Raji (cell line): Measurements from ENCODE around the gene SPTSSA.

Source experiments
- POLR2A ChIP-seq: IDR thresholded peaks from 2 replicates; pipeline ENCODE4 v1.6.1; 2011; ENCODE audit warnings: low read depth, low read length, control low read depth; ENCODE audit not compliant: insufficient read depth

SPTSSA gene

DNA sequence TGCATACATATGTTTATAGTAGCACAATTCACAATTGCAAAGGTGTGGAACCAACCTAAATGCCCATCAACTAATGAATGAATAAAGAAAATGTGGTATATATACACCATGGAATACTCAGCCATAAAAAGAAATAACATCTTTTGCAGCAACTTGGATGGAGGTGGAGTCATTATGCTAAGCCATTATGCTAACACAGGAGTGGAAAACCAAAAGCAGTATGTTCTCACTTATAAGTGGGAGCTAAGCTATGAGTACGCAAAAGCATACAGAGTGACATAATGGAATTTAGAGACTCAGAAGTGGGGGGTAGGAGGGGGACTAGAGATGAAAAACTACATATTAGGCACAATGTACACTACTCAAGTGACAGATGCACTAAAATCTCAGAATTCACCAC, 16.2 kb upstream of the SPTSSA start:
- no peak for TF ChIP-seq POLR2A

DNA sequence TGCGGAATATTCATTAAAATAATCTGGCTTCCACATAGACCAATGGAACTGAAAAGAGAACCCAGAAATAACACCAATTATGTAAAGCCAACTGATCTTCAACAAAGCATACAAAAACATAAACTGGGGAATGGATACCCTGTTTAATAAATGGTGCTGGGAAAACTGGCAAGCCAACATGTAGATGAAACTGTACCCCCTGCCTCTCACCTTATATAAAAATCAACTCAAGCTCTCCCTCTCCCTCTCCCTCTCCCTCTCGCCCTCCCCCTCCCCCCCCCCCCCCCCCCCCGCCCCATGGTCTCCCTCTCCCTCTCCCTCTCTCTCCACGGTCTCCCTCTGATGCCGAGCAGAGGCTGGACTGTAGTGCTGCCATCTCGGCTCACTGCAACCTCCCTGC, 13.1 kb upstream of the SPTSSA start:
- no peak for TF ChIP-seq POLR2A

DNA sequence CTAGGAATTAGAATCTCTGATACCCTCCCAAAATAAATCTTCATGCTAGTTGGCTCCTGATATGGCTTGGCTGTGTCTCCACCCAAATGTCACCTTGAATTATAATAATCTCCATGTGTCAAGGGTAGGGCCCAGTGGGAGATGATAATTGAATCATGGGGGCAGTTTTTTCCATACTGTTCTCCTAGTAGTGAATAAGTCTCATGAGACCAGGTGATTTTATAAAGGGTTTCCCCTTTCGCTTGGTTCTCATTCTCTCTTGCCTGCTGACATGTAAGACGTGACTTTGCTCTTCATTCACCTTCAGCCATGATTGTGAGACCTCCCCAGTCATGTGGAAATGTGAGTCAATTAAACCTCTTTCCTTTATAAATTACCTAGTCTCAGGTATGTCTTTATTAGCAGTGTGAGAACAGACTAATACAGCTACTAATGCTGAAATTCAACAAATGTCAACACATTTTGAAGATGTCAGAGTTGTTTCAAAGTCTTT, 12.2 kb upstream of the SPTSSA start:
- TF ChIP-seq POLR2A: no peak

DNA sequence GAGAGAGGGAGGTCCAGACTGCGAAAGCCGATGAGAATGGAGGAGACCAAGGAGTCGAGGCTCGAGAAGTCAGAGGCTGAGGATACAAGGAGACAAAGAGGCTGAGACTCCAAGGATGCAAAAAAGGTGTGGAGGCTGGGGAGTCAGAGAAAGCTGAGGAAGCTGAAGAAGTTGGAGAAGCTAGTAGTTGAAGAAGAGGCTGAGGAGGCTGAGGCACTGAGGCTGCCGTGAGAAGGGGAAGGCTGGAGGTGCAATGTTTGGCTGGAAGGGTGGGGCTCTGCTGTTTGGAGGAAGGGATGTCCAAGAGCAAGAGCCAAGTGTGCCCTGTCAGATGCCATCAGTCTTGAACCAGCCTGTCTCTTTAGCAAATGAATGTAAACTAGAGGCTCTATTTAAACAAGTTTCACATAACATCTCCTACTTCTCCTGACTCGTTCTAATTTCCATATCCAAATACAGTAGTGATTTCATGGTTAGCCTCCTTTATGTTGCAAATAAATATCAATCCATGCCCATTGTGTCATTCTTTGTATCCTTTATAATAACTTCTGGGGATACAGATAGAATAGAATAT, 10.8 kb upstream of the SPTSSA start:
- TF ChIP-seq POLR2A: no peak

DNA sequence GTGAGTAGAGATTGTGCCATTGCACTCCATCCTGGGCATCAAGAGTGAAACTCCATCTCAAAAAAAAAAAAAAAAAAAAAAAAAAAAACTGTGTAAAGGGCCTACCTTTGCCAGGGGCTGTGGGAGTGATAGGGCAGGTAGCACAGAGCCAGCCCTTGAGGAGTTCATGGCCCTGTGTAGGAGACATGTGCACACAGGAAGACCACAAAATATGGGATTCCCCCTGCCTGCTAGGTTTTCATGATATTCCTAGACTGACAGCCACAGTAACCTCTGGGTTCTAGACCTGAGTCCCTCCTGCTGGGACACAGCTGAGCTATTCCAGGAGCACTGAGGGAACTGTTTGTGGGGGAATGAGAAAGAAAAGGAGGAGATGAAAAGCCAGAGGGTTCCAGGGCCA, 8.3 kb upstream of the SPTSSA start:
- TF ChIP-seq POLR2A: no peak

DNA sequence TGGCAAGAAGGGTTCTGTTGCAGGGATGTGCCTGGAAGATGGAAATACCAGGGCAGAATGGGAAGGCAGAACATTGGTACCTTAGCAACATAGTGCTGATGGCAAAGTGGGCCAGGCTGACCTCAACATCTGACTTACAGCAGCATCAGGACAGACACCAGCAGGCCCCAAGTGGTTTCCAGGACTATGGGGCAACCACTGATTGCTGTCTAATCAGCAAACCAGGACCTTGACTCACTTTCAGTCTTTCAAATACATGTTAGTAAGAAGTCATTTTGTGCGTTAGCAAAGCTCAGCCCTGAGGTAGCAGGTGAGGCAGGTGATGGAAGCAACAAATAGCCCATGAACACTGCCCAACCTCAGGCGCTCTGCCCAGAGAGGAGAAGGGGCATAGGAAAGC, 4.7 kb upstream of the SPTSSA start:
- TF ChIP-seq POLR2A: no peak

DNA sequence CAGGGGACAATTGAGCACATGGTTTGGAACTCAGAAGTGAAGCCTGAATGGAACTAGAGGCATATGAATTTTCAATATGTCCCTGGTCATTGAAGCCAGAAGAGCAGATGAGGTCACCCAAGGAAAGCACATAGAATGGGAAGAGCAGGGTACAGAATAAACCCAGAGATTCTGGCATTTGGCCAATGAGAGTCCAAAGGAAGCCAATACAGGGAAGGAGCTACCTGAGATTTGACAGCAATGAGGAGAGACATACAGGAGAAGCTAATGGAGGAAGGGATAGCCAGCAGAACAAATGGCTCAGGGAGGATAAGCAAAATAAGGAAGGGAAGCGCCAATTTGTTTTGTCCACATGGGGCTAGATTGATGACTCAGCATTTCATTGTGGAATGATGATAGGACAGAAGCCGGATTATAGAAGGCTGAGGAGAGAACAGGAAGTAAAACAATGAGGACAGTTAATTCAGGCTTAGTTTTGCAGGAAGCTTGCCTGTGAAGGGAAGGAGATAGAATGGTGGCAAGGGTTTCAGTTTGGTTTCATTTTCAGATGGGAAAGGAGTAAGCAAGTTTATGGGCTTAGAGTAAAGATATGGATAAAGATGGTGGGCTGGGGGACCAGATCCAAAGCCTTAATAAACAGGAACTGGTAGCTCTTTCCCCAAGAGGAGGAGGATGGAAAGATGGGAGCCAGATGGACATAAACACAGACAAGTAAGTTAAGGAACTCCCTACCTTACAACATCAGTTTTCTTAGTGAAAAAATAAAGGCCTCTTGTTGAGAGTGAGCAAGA, 3.2 kb upstream of the SPTSSA start:
- no peak for TF ChIP-seq POLR2A

DNA sequence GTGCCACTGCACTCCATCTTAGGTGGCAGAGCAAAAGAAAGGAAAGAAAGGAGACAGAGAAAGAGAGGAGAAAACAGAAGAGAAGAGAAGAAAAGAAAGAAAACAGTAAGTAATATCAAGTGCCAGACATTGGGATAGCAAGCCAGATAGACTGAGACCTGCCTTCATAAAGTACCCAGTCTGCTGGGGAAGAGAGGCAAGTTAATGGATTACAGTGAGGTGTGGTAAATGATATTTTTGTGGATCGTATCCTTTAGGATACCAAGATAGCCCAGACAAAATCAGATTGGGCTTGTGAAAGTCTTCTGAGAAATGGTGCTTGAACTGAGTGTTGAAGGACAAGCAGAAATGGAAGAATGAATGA, 1.5 kb upstream of the SPTSSA start:
- TF ChIP-seq POLR2A: no peak

DNA sequence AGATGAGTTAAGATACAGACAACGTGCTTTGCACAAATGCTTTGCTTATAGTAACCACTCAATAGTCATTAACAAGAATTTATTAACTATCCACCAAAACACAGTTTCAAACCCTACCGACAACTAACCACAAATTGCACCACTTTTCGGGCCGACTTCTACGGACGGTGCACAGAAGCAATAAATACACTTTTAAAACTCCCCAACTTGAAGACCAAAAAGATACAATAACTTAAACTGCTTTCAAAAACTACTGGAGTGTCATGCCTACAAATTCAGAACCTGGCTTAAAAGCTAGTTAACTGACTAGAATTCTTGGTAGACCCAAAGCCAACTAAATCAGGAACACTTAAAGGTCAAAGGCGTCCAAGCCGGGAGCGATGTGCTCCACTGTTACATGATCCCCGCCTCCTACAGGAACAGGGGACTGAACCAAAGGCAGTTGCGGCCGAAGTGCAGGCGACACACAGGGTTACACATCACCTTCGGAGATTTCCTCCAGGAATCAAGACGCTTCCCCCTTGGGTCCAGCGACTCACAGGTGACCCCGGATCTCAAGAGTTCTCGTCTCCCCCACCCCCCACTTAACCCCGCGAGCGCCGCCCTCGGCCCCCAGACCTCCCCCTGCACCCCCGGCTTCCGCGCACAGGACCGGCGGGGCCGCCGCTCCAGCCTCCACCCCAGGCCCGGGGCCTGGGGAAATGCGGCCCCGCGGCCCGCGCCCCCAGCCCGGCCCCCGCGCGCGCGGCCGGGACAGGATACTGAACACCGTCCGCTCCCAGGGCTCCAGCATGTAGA, 507 bp downstream of the SPTSSA start:
- TF ChIP-seq POLR2A: no peak

DNA sequence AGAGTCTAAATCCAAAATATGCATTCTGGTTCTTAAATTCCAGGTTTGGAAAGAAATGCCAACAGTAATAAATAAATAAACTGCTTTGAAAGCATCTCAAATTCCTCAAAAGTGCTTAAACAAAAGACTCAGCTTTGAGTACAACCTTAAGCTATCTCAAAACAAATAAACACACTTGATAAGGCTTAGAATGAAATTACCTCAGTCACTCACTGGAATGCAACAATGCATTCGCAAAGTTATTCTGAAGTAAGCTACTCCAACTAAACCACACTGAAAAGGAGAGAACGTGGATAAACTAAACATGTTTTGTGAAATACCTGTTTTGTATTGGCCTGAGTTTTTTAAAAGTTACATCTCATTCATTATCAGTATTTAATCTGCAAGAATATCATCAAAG, 1.2 kb downstream of the SPTSSA start:
- no peak for TF ChIP-seq POLR2A

DNA sequence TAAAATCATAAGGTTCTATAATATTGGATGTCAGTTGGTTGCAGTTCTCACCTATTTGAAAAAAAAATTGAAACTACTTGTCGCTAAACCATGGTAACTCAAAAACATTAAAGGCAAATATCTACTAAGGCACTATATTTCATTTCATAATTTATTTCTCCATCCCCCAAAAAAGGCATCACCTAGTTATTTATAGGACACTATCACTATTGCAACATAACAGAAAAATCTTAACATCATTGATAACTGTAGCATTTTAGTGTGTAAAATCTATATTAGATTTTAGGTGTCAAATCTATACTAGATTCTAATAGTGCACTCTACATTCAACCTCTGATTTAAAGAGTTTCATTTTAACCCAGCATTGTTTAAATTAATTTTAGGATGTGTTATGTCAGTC, 1.7 kb downstream of the SPTSSA start:
- TF ChIP-seq POLR2A: no peak

DNA sequence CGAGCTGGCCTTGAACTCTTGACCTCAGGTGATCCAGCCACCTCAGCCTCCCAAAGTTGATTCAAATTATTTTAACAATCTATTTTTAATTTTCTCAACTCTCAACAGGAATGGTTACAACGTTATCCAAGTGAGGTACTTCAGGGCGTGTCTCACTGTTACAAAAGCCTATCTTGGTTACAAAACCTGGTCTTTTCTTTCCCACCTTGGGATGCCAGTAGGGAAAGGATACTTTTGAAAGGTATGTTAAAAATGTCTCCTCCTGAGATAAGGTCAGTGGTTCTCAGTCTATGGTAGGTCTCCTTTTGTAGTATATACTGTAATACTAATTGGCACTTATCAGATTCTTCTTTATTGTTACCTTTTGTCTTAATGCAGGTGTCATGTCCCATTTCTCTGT, 4.9 kb downstream of the SPTSSA start:
- TF ChIP-seq POLR2A: no peak

DNA sequence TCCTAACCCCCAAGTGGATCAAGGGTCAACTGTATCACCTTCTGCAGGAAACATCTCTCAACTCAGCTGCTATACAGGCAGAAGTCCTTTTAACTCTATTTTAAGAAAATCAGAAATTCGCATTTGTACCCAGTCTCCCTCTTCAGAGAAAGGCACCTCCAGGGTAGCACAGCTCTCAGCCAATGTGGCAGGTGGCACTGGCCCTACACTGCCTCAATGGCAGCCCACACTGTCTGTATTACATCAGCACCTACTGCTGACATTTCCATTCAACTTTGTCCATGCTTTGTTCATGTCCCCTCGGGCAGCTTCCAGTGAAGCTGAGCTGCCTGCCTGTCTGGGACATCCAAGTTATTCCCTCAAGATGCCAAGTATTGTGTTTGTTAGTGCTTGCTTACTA, 8.8 kb downstream of the SPTSSA start:
- no peak for TF ChIP-seq POLR2A

DNA sequence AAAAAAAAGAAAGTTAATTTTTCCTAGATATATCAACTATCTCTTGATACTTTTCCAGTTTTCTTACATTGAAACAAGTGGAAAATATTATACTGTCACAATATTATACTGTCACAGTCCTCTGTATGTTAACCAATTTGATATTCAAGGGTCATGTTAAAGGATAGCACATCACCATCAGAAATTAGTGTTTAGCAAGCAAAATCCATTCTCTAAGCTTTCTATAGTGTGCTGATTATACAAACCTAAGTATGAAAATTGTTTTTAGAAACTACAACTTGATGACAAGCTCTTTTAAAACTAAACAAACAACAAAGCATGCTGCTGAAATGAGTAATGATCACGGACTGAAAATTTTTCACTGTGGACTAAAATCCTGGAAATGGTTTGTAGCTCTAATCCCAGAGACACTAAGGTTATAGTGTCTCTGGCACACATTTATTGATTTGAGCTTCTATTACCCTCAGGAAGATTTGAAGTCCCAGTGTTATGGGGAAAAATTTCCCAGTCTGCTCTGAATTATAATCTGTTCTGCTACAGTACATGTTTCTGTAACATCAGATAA, 9.7 kb downstream of the SPTSSA start:
- TF ChIP-seq POLR2A: no peak

DNA sequence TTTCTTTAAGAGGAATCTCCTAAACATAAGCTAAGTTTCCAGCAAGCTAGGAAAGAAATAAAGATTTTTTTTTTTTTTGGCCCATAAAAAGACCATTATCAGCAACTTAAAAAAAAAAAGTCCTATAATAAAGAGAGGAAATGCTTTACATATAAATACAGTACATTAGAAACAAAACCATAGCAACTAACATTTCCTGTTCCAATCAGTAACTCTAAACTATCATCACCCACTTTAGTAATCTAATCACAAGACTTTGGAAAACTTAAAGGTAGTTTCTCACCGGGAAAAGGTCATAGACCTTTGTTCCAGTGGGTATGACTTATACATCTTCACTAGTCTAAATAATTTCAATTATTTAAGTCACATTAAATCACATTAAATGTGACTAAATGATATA, 11.1 kb downstream of the SPTSSA start:
- TF ChIP-seq POLR2A: no peak

DNA sequence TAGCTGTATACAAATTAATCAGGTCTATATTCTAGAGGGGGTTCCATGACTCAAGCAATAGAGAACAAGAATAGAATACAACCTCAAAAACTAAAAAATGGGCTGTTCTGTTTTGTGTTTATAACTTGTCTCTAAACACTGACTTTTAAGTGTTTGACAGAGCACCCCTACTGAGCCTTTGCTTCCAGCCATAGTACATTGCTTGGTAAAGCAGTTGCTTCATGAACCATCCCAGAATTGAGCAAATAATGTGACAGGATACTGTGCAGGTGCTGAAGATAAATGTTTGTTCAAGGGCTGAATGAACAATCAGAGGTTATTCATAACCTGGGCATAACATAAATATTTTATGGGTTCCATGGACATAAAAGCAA, 11.5 kb downstream of the SPTSSA start:
- no peak for TF ChIP-seq POLR2A

DNA sequence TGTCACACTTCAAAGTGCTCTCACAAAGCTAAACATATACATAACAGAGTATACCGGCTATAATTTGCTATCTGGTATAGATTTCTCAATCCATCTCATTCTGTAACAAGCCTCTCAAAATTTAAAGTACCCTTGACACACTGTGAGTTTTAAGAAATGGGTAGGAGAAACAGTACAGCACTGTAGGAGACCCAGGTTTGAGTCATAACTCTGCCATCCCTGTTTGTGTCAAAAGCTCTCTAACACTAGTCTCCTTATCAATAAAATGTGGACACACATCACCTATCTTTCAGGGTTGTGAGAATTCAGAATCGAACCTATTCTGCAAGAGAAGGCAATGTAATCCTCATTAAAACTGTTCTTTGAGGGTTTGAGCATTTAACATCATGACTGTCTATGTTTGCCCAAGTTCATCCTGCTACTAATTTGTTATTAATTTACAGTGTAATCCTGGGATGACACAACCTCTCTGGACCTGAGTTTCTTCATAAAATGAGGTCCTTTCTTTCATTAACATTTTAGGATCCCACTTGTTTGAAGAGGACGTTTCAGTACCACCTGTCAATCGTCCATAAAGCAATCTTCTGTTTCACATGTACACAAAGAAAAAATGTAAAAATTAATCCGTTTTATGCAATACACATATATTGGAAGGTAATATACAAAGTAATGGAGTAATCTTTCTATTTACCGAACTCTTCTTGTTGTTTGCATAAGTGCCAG, 12.1 kb downstream of the SPTSSA start:
- no peak for TF ChIP-seq POLR2A
